K562 (cell line): ENCODE measurements around the gene LLCFC1. TPM values are rescaled to one million over a fixed set of nuclear protein-coding genes. Genes with fewer than 3 reads are reported as not detected.

Experiments used
- ATAC-seq: fragments of 200-7000 bp; cut with Tn5 transposase; 3 replicates; pipeline ENCODE4 v1.9.1; 2020; ENCODE audit warnings: moderate library complexity
- BruUV-seq: library from RNA; stranded (reverse); fragments of 400-500 nt; replicated peaks from 2 replicates; lab custom pipeline; 2021; lab: Mats Ljungman, UMichigan
- CTCF ChIA-PET: fragments of 300-600 bp; formaldehyde crosslinking; extraction: SDS; loops from one replicate; lab custom pipeline; 2021; ENCODE audit warnings: low intra/inter-chr PET ratio; lab: Yijun Ruan, JAX
- POLR2A ChIA-PET: fragments of 300-600, 350-650 bp; sonication (Branson Sonifier 250); formaldehyde crosslinking; extraction: SDS; loops from one replicate; lab custom pipeline; 2021; ENCODE audit warnings: antibody characterized with exemption, inconsistent platforms; lab: Yijun Ruan, JAX
- DNase-seq, 4 experiments: peaks; one replicate each; pipeline versions ENCODE4 v3.0.0 to v3.0.0-alpha.2; 2011 to 2018; ENCODE audit warnings: low spot score in 3 of 4, mixed read lengths in 3 of 4; ENCODE audit errors: extremely low read depth in 1 of 4
- FAIRE-seq: peaks from 2 replicates; lab custom pipeline; 2011; peaks lifted over from hg19 to GRCh38; lab: Jason Lieb, UNC
- H2AFZ ChIP-seq: 2 replicates; pipeline ENCODE4 v1.6.0; 2011; ENCODE audit warnings: low read depth, low read length, control low read depth, inconsistent platforms
- H3K27ac ChIP-seq: fragments of 200-600 bp; 3 replicates; pipeline ENCODE4 v1.8.0; 2011; ENCODE audit warnings: low read depth, mild to moderate bottlenecking, control low read depth, inconsistent platforms, low read length, moderate library complexity, mixed read lengths; ENCODE audit errors: extremely low read depth
- H3K27me3 ChIP-seq, 2 experiments: fragments of 300-600 bp in 1 of 2; 2 replicates in 1 of 2; 3 replicates in 1 of 2; pipeline versions ENCODE4 v1.6.0 to v1.8.0; 2011; ENCODE audit warnings: inconsistent platforms in 2 of 2, low read length in 2 of 2, mild to moderate bottlenecking in 1 of 2, mixed read lengths in 1 of 2, moderate library complexity in 1 of 2; ENCODE audit not compliant: control insufficient read depth in 2 of 2, insufficient read depth in 2 of 2
- H3K36me3 ChIP-seq: fragments of 300-600 bp; 3 replicates; pipeline ENCODE4 v1.8.0; 2011; ENCODE audit warnings: mild to moderate bottlenecking, low read length, inconsistent platforms; ENCODE audit not compliant: control insufficient read depth, insufficient read depth
- H3K4me1 ChIP-seq, 2 experiments: fragments of 200-600 bp in 1 of 2; replicated peaks in 1 of 2; 2 replicates in 1 of 2; 3 replicates in 1 of 2; pipeline versions ENCODE4 v1.5.1 to v1.8.0; 2011; ENCODE audit warnings: inconsistent platforms in 2 of 2, low read length in 2 of 2, mild to moderate bottlenecking in 1 of 2, mixed read lengths in 1 of 2, moderate library complexity in 1 of 2; ENCODE audit not compliant: control insufficient read depth in 2 of 2, insufficient read depth in 2 of 2
- H3K4me2 ChIP-seq: 2 replicates; pipeline ENCODE4 v1.6.1; 2011; ENCODE audit warnings: low read length, control low read depth, inconsistent platforms, mixed read lengths; ENCODE audit not compliant: insufficient read depth
- H3K4me3 ChIP-seq: fragments of 200-600 bp; sonication (generic), shearing (Covaris generic); 2 replicates; pipeline ENCODE4 v1.5.1; 2016; ENCODE audit warnings: control low read depth, inconsistent platforms
- H3K79me2 ChIP-seq: fragments of 200-600 bp; 3 replicates; pipeline ENCODE4 v1.8.0; 2011; ENCODE audit warnings: low read length, inconsistent platforms; ENCODE audit not compliant: control insufficient read depth, insufficient read depth
- H3K9ac ChIP-seq, 2 experiments: 2 replicates each; pipeline versions ENCODE4 v1.6.0 to v1.6.1; 2011; ENCODE audit warnings: low read depth in 2 of 2, low read length in 2 of 2, control low read depth in 1 of 2, inconsistent platforms in 1 of 2, mild to moderate bottlenecking in 1 of 2, mixed read lengths in 1 of 2; ENCODE audit not compliant: insufficient read depth in 1 of 2
- H3K9me1 ChIP-seq: one replicate; pipeline ENCODE4 v1.6.0; 2011; ENCODE audit warnings: inconsistent platforms, mild to moderate bottlenecking, low read length, moderate library complexity; ENCODE audit not compliant: control insufficient read depth, insufficient read depth
- H3K9me3 ChIP-seq: replicated peaks from 2 replicates; pipeline ENCODE4 v1.5.1; 2011; ENCODE audit warnings: low read depth, low read length, inconsistent platforms; ENCODE audit not compliant: control insufficient read depth, insufficient read depth
- H4K20me1 ChIP-seq: replicated peaks from 2 replicates; pipeline ENCODE4 v1.6.1; 2011; ENCODE audit warnings: low read length, inconsistent platforms, mixed read lengths; ENCODE audit not compliant: control insufficient read depth, insufficient read depth
- ATF4 ChIP-seq: fragments of 450-650 bp; formaldehyde crosslinking; IDR thresholded peaks from 2 replicates; pipeline ENCODE4 v1.4.0; 2022; ENCODE audit warnings: mild to moderate bottlenecking, moderate library complexity
- ELF1 ChIP-seq: fragments of 200-800 bp; sonication (Bioruptor generic); IDR thresholded peaks from 2 replicates; pipeline ENCODE4 v1.6.1; 2016; ENCODE audit warnings: missing genetic modification characterization, missing compliant biosample characterization
- HNRNPL ChIP-seq: fragments of 200-400 bp; formaldehyde crosslinking; IDR thresholded peaks from 2 replicates; pipeline ENCODE4 v1.6.1; 2017; ENCODE audit warnings: low read depth, mild to moderate bottlenecking, low read length
- KAT2B ChIP-seq: IDR thresholded peaks from one replicate; pipeline ENCODE4 v1.6.1; 2012; ENCODE audit warnings: low read depth, mild to moderate bottlenecking, control low read depth, inconsistent platforms, low read length, moderate library complexity
- KLF16 ChIP-seq: IDR thresholded peaks from 2 replicates; pipeline ENCODE4 v1.6.1; 2016; ENCODE audit warnings: antibody characterized with exemption
- SOX6 ChIP-seq: fragments of 450-650 bp; IDR thresholded peaks from 2 replicates; pipeline ENCODE4 v1.6.1; 2014; ENCODE audit warnings: mild to moderate bottlenecking
- VEZF1 ChIP-seq: fragments of 200-800 bp; sonication (Bioruptor generic); IDR thresholded peaks from 2 replicates; pipeline ENCODE4 v1.6.1; 2017; ENCODE audit warnings: missing genetic modification characterization, missing compliant biosample characterization
- ZFX ChIP-seq: sonication (generic); formaldehyde crosslinking; IDR thresholded peaks from 2 replicates; pipeline ENCODE4 v1.8.0; 2022; ENCODE audit warnings: mild to moderate bottlenecking, missing genetic modification reagents, moderate library complexity
- ZNF143 ChIP-seq: sonication (generic); formaldehyde crosslinking; IDR thresholded peaks from 2 replicates; pipeline ENCODE4 v1.9.0; 2022; ENCODE audit warnings: mild to moderate bottlenecking, missing genetic modification reagents
- ZNF280A ChIP-seq: fragments of 450-650 bp; IDR thresholded peaks from 2 replicates; pipeline ENCODE4 v1.6.1; 2018; ENCODE audit warnings: mild to moderate bottlenecking, low read depth; ENCODE audit not compliant: partially characterized antibody
- ZNF518B ChIP-seq: fragments of 250-450 bp; sonication (Bioruptor Pico); IDR thresholded peaks from 2 replicates; pipeline ENCODE4 v1.5.0; 2021; ENCODE audit warnings: mild to moderate bottlenecking, moderate library complexity
- WGBS: fragments of 100-300 bp; shearing (Covaris generic); methylation state at CpG from one replicate; pipeline ENCODE4 v1.1.6; 2016; ENCODE audit warnings: low coverage, mixed read lengths; ENCODE audit not compliant: insufficient coverage; ENCODE audit errors: missing lambda C conversion rate; 5-methylcytosine and 5-hydroxymethylcytosine counted together
- in situ Hi-C: fragments of 300-500 bp; cut with MboI; formaldehyde crosslinking; loops from 4 replicates; pipeline ENCODE4 v1.15.0; 2018; ENCODE audit warnings: inconsistent platforms, mixed read lengths
- intact Hi-C: fragments of 100-400 bp; cut with micrococcal nuclease; formaldehyde crosslinking; loops from 2 replicates; pipeline ENCODE4 v1.14.2; 2022
- polyA plus RNA-seq, 8 experiments: library from polyadenylated mRNA; depleted of rRNA in 4 of 8; stranded (reverse) in 5 of 8; unstranded in 3 of 8; fragments of >200 nt; fragmentation: Nextera tagmentation in 2 of 8; fragmentation: Illumina TruSeq in 1 of 8; extraction: Ambion mirVana in 2 of 8; extraction: Trizol in 1 of 8; gene quantifications; 2 replicates each; pipeline versions ENCODE4 v1.2.1 to v1.2.3, GENCODE V29; 2011 to 2014; ENCODE audit warnings: inconsistent platforms in 1 of 8, missing spikeins in 1 of 8
- total RNA-seq, 7 experiments: library from RNA; depleted of rRNA in 6 of 7; stranded (reverse); fragments of >200 nt in 6 of 7; fragmentation: Illumina TruSeq in 2 of 7; extraction: Trizol in 2 of 7; gene quantifications; 2 replicates each; pipeline versions ENCODE4 v1.2.1 to v1.2.3, GENCODE V29; 2011 to 2021; ENCODE audit warnings: low replicate concordance in 1 of 7
- TF ChIP-seq, protein P1 (sequence below): fragments of 250-450 bp; sonication (Bioruptor Pico); IDR thresholded peaks from 2 replicates; pipeline ENCODE4 v1.8.0; 2022; ENCODE audit warnings: inconsistent platforms, mild to moderate bottlenecking, moderate library complexity, borderline replicate concordance

Gene LLCFC1
- total and polyA plus RNA-seq, 9 of the 15 experiments (the other 6 are each of a cell fraction or from before 2014, with no cell fraction given), result not detected

DNA sequence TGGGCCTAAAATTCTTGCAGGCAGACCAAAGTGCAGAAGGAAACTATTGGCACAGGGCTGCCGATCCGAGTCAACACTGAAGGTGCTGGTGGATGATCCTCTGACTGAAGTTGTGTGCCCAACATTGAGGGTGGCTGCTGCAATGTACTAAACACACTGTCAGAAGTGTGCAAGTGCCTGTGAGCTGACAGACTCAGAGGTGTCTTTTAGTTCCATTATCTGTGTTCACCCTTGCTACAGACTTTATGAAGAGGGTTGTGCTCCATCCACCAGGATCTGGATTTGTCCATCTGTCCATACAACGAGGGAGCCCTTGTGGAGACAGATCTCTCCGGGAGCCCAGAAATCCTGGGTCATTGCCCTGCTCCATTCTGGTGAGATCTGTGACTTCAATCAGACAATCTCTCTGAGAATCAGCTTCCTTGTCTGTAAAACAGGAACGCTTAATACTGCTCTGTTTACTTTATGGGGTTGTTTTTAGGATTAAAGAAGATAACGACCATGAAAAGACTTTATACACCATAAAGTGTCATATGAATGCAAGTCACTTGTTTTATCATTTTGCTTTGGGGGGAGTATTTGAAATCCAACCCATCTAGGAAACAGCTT is 44.2 kb upstream of the LLCFC1 start:
- Histone ChIP-seq H3K9me3 (no peaks in the 10 kb centered on the region; the same call in 1 of the 2 replicates), H3K36me3 (no peaks in the 10 kb centered on the region), H4K20me1 (peaks cover 10% of the 10 kb centered on the region; the same call in 1 of the 2 replicates), H3K4me3 (no peak overlapping the region), H3K79me2 (no peaks in the 10 kb centered on the region), H3K27me3 (peaks cover 17 to 56% of the 10 kb centered on the region in 2 experiments), H3K9ac (no peak overlapping the region), H2AFZ (no peak overlapping the region), H3K27ac (no peak overlapping the region), H3K9me1 (peaks cover 2% of the 10 kb centered on the region), H3K4me2 (no peak overlapping the region), H3K4me1 (no peaks in the 10 kb centered on the region)
- no TSS peak for BruUV-seq
- ChIA-PET CTCF (no interaction called here), POLR2A (interaction anchor here (1.5 kb wide), 1 partner anchor 8 kb away, joined by 6 read pairs; no protein-coding TSS in a partner anchor)
- ATAC-seq, result no peak
- intact Hi-C loops, result no loop called here
- WGBS, result 0% methylated on average over 6 of the region's 6 CpGs
- DNase-seq, result no peak
- in situ Hi-C loops, result no loop called here
- FAIRE-seq, result no peak
- TF ChIP-seq, protein P1, sequence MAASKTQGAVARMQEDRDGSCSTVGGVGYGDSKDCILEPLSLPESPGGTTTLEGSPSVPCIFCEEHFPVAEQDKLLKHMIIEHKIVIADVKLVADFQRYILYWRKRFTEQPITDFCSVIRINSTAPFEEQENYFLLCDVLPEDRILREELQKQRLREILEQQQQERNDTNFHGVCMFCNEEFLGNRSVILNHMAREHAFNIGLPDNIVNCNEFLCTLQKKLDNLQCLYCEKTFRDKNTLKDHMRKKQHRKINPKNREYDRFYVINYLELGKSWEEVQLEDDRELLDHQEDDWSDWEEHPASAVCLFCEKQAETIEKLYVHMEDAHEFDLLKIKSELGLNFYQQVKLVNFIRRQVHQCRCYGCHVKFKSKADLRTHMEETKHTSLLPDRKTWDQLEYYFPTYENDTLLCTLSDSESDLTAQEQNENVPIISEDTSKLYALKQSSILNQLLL (CRISPR knock-in tag), result no peak
- no peak for TF ChIP-seq ZNF280A
- TF ChIP-seq KAT2B, result no peak
- TF ChIP-seq SOX6, result no peak
- TF ChIP-seq ATF4 (CRISPR knock-in tag), result no peak
- no peak for TF ChIP-seq HNRNPL
- no peak for TF ChIP-seq ZFX
- TF ChIP-seq ZNF518B (CRISPR knock-in tag), result no peak
- TF ChIP-seq KLF16, result no peak
- TF ChIP-seq ZNF143 (CRISPR knock-in tag), result no peak
- TF ChIP-seq ELF1 (tag), result no peak
- TF ChIP-seq VEZF1, result no peak
